Hematopoietic multipotent progenitor cell treated with erythropoietin and hydrocortisone succinate and interleukin-3 and kit ligand, for 4 days (in vitro differentiated cells): ENCODE results near the gene DAZAP2.

ENCODE experiments used
- DNase-seq: peaks from one replicate; pipeline ENCODE4 v3.0.0-alpha.2; 2015

Gene DAZAP2

DNA sequence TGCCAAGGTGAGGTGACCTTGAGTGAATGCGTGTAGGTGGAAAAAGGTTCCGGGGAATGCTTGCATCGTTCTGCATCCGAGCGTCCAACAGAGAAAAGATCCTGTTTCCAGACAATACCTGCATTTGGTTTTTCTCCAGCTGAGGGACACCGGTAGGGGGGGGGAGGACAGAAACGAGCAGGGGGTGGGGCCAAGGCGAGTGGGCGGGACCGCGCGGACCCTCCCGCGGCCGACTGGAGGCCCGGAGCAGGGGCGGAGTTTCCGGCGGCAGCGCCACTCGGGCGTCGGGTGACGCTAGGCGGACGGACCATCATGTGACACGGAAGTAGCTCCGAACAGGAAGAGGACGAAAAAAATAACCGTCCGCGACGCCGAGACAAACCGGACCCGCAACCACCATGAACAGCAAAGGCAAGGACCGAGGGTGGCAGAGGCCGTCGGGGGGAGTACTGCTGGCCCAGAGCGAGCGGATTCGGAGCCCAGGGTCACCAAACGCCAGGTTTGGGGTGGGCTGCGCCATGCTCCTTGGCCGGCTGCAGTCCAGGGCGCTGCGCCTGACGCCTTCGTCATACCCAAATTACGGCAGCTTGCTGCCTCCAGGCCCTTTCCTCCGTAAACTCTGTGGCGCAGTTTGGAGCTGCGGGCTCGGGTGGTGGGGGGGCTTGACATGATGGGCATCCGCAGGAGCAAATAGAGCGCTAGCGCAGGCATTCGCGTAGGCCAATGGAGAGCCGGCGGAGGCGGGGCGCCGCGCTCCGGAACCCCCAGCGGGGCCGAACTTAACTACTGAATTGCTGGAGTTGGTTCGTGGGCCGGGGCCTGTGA lies at the start of gene DAZAP2:
Gene DAZAP2, plus strand, starts transcription at position 317 of the 825 bp plus-strand sequence. Its CDS starts 82 bp downstream, at position 399.
- peak; percentile 98 for DNase-seq

DNA sequence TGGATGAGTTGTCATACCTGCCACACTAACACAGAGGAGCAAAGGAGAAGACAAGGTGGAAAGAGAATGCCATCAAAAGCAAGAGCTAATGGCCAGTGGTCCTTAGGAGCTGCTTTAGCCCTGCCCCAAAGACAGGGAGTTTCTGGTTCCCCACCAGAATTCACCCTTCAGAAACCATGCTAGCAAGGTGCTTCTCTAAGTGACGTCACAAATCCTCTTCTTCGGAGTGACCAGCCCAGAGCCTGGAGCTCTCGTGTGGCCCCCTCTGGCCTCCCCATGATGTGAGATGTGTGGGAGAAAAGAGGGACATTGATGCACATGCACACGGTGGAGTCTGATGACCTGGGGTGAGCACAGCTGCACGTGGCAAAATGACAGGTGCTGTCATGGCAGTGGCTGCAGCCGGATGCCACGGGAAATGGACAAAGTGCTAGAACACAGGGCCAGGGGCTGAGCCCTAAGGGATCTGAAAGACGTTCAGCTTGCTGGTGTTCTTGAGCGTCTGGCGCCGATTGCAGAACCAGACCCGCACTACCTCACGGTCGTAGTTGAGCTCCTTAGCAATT lies 48.8 kb upstream of the DAZAP2 start:
- no peak for DNase-seq

- DNase-seq = no peak
These were observed 47.8 kb upstream of the DAZAP2 start for GRCh38 chr12:51190820-51191219.

DNA sequence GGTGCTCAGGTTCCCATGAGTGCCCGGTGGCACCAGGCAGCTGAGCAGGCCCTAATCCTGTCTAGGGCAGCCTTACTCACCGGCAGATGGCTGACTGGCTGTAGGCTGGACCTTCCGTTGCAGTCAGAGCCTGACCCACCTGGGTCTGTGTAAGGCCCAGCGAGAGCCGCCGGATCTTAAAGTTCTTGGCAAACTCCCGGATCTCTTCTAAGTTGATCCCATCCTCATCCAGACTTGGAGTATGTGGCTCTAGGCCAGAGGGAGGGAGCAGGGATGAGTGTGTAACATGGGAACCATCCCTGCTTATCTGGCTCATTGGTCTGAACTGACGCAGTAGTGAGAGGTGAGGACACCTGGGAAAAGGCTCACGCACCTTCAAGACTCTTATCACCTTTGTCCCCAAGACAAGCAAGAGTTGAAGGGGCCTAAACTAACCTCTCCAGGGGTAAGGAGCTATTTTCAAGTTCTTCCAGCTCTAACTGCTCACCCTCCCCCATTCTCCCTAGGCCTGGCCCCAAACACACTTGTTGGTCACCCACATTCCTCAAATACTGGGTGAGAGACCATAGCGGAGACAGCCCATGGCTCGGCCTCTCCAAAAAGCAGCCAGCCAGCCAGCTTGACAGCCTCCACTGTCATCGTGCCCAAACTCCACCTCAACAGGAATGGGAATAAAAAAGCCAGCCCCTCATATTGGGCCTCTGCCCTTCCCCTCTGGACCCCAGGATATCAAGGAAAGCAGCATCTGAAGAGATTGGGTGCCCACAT lies 46.9 kb upstream of the DAZAP2 start:
- DNase-seq = no peak

DNA sequence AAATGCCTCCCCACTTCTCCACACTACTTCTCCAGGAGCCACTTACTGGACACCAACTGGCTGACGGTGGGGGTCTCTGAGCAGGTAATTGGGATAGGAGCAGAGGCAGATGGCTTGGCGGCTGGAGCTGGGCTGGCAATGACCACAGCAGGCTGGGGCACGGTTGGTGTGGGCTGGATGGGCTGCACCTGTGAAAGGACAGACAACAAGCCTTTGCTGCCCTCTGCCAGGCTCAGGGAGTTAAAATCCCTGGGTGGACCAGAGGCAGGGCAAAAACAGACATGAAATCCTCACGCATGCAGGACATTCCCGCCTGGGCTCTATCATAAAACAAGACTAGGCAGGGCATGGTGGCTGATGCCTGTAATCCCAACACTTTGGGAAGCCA lies 46.3 kb upstream of the DAZAP2 start:
- DNase-seq = no peak

DNA sequence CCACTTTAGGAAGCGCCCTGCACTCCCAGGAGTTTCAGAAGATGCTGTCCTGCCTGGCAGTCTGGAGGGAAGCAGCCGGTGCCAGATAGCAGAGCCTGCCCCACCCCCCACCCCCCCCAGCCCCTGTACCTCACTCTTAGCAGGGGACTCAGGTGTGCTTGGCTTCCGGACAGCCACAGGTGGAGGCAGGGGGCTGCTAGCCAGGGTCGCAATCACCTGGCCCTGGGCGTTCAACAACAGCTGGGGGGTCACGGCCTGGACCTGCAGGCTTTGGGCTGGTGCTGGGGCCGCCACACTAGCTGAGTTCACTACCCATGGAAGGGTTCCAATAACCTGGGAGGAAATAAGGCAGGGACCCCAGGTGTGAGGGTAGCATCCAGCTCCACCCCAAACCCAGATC lies 42.8 kb upstream of the DAZAP2 start:
- DNase-seq = no peak

- DNase-seq = no peak
These were observed 42.1 kb upstream of the DAZAP2 start for GRCh38 chr12:51196547-51196946.

GRCh38 chr12:51197736-51198567 lies 40.7 kb upstream of the DAZAP2 start:
- no peak for DNase-seq

- DNase-seq = no peak
These were observed 39.9 kb upstream of the DAZAP2 start for GRCh38 chr12:51198568-51199365.

DNA sequence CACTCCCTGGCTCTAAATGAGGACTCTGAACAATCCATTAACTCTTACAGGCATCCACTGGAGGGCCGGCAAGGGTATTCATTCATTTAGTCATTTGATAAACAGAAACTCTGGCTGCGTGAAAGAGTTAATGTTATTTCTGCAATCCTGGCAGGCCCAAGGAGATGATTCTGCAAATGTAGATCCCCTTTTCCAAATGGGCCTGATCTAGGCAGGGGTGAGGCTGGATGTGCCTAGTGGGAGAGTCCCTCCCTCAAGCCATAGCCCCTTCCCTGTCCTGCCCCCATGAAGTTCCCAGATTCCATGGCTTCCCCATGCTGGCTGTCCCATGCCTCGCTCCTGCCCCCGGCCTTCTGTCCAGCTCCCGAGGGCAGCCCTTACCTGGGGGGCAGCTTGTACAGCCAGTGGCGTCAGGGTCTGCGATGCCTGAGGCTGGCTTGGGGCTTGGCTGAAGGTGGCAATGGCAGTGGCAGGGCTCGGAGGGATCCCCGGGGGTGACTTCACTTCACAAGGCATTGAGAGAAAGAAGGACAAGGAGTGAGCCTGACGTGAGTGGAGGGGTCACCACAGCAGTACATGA lies 39.2 kb upstream of the DAZAP2 start:
- no peak for DNase-seq

DNA sequence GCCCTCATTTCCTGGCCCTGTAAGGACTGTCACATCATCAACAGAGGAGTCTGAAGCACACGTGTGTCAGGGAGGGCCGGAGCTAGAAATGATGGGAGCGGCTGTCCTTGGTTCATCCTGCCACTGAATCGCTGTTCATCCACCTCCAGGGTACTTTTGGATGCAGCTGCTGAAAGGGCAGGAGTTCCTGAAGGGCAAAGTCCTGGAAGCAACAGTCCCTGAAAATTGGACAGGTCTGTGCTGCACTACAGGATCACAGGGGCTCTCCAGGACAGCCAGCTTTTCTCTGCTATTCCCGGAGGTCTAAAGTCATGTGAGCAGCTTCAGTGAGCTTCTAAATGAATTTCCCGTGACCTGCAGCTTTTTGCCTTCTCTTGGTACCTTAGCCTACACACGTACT lies 38.5 kb upstream of the DAZAP2 start:
- DNase-seq = no peak

DNA sequence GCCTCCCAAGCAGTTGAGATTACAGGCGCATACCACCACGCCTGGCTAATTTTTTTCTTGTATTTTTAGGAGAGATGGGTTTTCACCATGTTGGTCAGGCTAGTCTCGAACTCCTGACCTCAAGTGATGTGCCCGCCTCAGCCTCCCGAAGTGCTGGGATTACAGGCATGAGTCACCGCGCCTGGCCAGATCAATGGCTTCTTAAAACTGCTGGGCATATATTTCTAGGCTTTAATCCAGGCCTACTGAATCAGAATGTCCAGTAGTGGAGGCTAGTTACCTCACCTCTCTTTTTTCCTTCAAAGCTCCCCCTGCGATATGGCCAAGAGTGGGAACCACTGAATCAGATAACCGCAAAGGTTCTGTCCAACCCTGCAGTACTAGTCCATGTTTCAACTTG lies 37.8 kb upstream of the DAZAP2 start:
- DNase-seq = no peak

DNA sequence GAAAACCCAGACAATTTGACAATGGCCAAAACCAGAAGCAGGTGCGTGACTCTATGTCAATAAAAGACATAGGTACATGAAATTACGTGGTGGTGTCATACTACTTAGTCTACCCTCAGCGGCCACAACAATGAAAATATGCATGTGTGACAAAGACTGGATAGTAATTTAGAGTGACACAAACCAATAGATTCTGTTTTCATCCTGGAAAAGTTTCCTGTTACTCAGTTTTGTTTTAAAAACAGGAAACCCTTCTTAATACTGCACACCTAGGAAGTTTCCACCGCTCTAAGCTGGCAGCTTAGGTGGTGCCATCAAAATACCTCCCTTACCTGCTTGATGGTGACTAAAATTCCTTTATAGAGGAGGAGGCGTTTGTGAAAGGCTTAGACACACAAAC lies 35.9 kb upstream of the DAZAP2 start:
- DNase-seq = no peak

- DNase-seq = no peak
These were observed 33.3 kb upstream of the DAZAP2 start for GRCh38 chr12:51205350-51205749.

GRCh38 chr12:51208016-51208660 lies 30.5 kb upstream of the DAZAP2 start:
- no peak for DNase-seq

GRCh38 chr12:51209259-51209658 lies 29.4 kb upstream of the DAZAP2 start:
- DNase-seq = no peak

DNA sequence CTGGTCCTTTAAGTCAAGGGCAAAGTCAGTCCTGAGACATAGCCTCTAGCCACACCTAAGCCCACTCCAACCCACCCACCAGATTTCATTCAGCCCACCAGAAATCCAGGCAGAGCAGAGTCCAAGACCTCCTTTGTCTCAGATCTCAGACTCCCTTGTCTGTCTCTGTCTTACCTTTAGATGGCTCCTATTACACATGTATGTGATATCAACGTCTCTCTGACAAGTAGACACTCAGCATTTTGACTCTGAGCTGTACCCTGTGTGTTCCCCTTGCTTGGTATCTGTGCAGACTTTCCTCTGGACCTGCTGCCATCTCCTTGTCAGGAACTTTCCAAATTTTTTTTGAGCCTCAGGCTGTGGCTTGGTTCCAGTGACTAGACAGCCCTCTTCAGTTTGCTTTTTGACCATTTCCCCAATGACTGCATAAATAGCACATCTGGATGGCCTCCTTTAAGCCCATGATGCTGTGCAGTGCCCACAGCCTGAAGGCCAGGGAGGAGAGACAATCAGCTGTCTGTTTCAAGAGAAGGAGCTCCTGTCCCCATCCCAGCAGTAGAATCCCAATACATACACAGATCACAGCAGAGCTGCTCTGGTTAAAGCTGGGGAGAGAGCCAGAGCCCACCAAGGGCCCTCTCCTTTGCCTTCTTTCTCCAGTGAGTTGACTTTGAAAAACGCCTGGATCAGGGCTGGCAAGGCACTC lies 27.8 kb upstream of the DAZAP2 start:
- no peak for DNase-seq

DNA sequence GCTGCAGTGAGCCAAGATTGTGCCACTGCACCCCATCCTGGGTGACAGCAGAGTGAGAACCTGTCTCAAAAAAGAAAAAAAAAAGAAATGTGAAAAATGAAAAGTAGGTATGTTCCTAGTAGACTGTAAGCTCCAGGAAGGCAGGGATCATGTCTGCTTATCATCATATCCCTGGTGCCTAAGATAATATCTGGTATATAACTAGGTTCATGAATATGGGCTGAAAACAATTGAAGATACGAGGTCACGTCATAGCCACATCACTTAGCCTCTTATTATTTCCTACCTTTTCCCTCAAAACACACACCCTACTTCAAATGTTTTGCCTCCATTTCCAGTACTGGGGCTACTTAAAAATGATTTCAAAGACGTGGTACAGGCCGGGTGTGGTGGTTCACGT lies 23.7 kb upstream of the DAZAP2 start:
- no peak for DNase-seq

DNA sequence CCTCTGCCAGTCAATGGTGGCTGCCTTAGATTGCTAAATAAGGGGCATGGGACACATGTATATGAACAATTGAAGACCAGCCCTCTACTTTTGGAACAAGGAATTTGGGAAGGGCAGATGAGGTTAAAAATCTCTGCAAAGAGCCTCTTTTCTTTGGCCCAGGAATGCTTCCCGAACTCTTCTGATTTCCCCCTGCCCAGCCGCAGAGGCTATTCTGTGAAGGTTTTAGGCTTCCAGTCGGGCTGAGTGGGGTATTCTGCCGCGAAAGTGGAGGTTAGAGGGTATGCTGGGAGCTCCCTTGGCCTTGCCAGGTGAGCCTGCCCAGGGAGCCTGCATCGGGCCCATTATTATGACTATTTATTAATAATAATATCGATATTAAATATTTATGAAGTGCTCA lies 22.0 kb upstream of the DAZAP2 start:
- DNase-seq = no peak

- peak; percentile 68 for DNase-seq
These were observed 21.3 kb upstream of the DAZAP2 start for GRCh38 chr12:51217133-51217967.
